Heart left ventricle (tissue), 16 donors: ENCODE results near the gene CCDC3. TPM values are rescaled to one million over a fixed set of nuclear protein-coding genes. Genes with fewer than 3 reads are reported as not detected.

ENCODE experiments used
- ATAC-seq, 4 donors: fragments of 200-7000 bp; cut with Tn5 transposase; one replicate each; pipeline ENCODE4 v1.9.1; 2020 to 2022; ENCODE audit warnings: moderate library complexity in 4 of 4, mild to moderate bottlenecking in 3 of 4, moderate number of reproducible peaks in 1 of 4
- DNase-seq, 5 donors: peaks; one replicate each; pipeline ENCODE4 v3.0.0-alpha.2; 2020
- H3K27ac ChIP-seq, 12 donors: fragments of 200-600 bp; sonication (generic) in 4 of 12; one replicate each; pipeline versions ENCODE4 v1.5.0 to v1.8.0; 2016 to 2022; ENCODE audit warnings: mild to moderate bottlenecking in 2 of 12
- H3K27me3 ChIP-seq, 9 donors: fragments of 200-600 bp; sonication (generic) in 2 of 9; one replicate each; pipeline versions ENCODE4 v1.5.1 to v1.8.0; 2016 to 2022; ENCODE audit warnings: mild to moderate bottlenecking in 3 of 9
- H3K36me3 ChIP-seq, 9 donors: fragments of 200-600 bp; sonication (generic) in 2 of 9; one replicate each; pipeline versions ENCODE4 v1.5.0 to v1.8.0; 2018 to 2022; ENCODE audit warnings: mild to moderate bottlenecking in 2 of 9
- H3K4me1 ChIP-seq, 12 donors: fragments of 200-600 bp; sonication (generic) in 4 of 12; one replicate each; pipeline versions ENCODE4 v1.5.0 to v1.8.0; 2016 to 2022; ENCODE audit warnings: mild to moderate bottlenecking in 3 of 12
- H3K4me3 ChIP-seq, 12 donors: fragments of 200-600 bp; sonication (generic) in 4 of 12; one replicate each; pipeline versions ENCODE4 v1.5.0 to v1.8.0; 2017 to 2022; ENCODE audit warnings: mild to moderate bottlenecking in 9 of 12, moderate library complexity in 4 of 12
- H3K9me3 ChIP-seq, 12 donors: fragments of 200-600 bp; sonication (generic) in 4 of 12; one replicate each; pipeline versions ENCODE4 v1.5.0 to v1.8.0; 2016 to 2022; ENCODE audit warnings: mild to moderate bottlenecking in 1 of 12
- CTCF ChIP-seq, 12 donors: fragments of 200-600 bp; sonication (generic) in 4 of 12; IDR thresholded peaks; one replicate each; pipeline versions ENCODE4 v1.5.0 to v1.8.0; 2018 to 2022; ENCODE audit warnings: antibody characterized with exemption in 12 of 12, mild to moderate bottlenecking in 5 of 12
- POLR2A ChIP-seq, 2 donors: fragments of 450-650 bp; IDR thresholded peaks; one replicate each; pipeline ENCODE4 v1.6.1; 2017; ENCODE audit warnings: antibody characterized with exemption in 2 of 2, mild to moderate bottlenecking in 2 of 2, moderate library complexity in 2 of 2
- WGBS, 4 donors: extraction: QIAGEN DNeasy Blood & Tissue Kit in 2 of 4; methylation state at CpG; one replicate each; pipeline versions ENCODE4 v1.1.5 to v1.1.7; 2013 to 2018; 5-methylcytosine and 5-hydroxymethylcytosine counted together
- intact Hi-C, 10 donors: fragments of 100-400 bp; cut with DNase I; formaldehyde crosslinking; loops; one replicate each; pipeline versions ENCODE4 v1.11.1 to v1.14.2; 2022
- polyA plus RNA-seq, 2 donors: library from polyadenylated mRNA; stranded (reverse); fragments of 200-250 nt; gene quantifications; one replicate each; pipeline ENCODE4 v1.2.3, GENCODE V29; 2013
- total RNA-seq, 9 donors: library from RNA; depleted of rRNA in 2 of 9; stranded (reverse); fragments of >200 nt in 2 of 9; fragmentation: NEBNext Ultra II Directional in 3 of 9; extraction: Animal tissue kit (Norgen Biotek cat#: 25700) in 3 of 9; gene quantifications; one replicate each; pipeline versions ENCODE4 v1.1.0 to v1.2.4, GENCODE V29; 2016 to 2023
- donor health status: ischemic (EF 13 %, LVEDD 7.1; RV severe dilation, severe dysfunction).
- donor health status: healthy with polysubstance abuse.
- donor health status: DM: no; HTN: yes; CAD: no.
- donor health status: DM: no; HTN: no; CAD: no.
- donor health status: ischemic (EF 25% LVEDD 6.9; RV normal size, moderate dysfunction).
- donor health status: ischemic (EF 25% LVEDD 5.7; RV mildly dilated, moderate dysfunction).
- donor health status: healthy.
- donor health status: DM: yes; HTN: yes; CAD: no.
- donor health status: ischemic (EF 35%, LVEDD 5.7; RV mildly dilated, moderate dysfunction).
- donor health status: nonischemic (EF 11% LVEDD 7.7; RV severe dilation, severe dysfunction).
- donor health status: DM: yes; HTN: yes; CAD: no.
- donor health status: PGD.
- donor health status: ischemic (EF 29% LVEDD 5.4; RV normal size, mild dysfunction).
- donor health status: nonischemic (EF 23%, LVEDD 6.1; RV moderate dilation, normal function).

The CCDC3 gene
- total and polyA plus RNA-seq, 11 donors, result 1.6 to 15.4 (median 5.5) TPM

- no peak overlapping the region for H3K4me3 ChIP-seq
- DNase-seq, result no peak
- 84 to 92% (median 87%) methylated on average over 3 of the region's 3 CpGs for WGBS, 4 donors
- intact Hi-C loops, result no loop called here
- H3K27ac ChIP-seq, result no peak overlapping the region
- peaks cover 0 to 8% (median 0%) of the 10 kb centered on the region in 12 donors for H3K9me3 ChIP-seq
- no peaks in the 10 kb centered on the region for H3K4me1 ChIP-seq
- H3K27me3 ChIP-seq, result peaks cover 0 to 3% (median 0%) of the 10 kb centered on the region in 9 donors
- TF ChIP-seq CTCF (IDR thresholded peaks at IDR 0.05), result no peak
- no peak for TF ChIP-seq POLR2A (IDR thresholded peaks at IDR 0.05)
- H3K36me3 ChIP-seq, result no peaks in the 10 kb centered on the region
- no peak for ATAC-seq
Measured at GRCh38 chr10:12911795-12912194, 89.7 kb downstream of the CCDC3 start.

GRCh38 chr10:12910835-12911234 is 90.7 kb downstream of the CCDC3 start:
- Histone ChIP-seq H3K4me1 (no peaks in the 10 kb centered on the region), H3K27ac (no peak overlapping the region), H3K4me3 (no peak overlapping the region), H3K9me3 (peaks cover 0 to 8% (median 0%) of the 10 kb centered on the region in 12 donors), H3K27me3 (peaks cover 0 to 3% (median 0%) of the 10 kb centered on the region in 9 donors), H3K36me3 (no peaks in the 10 kb centered on the region)
- ATAC-seq (no peak), DNase-seq (no peak)
- intact Hi-C loops, result no loop called here
- WGBS, 4 donors, result 88 to 92% (median 89%) methylated on average over 4 of the region's 4 CpGs
- no peak for TF ChIP-seq POLR2A (IDR thresholded peaks at IDR 0.05)
- TF ChIP-seq CTCF (IDR thresholded peaks at IDR 0.05), result no peak

- no peaks in the 10 kb centered on the region for H3K36me3 ChIP-seq
- peaks cover 0 to 8% (median 0%) of the 10 kb centered on the region in 12 donors for H3K9me3 ChIP-seq
- H3K27me3 ChIP-seq, result no peaks in the 10 kb centered on the region
- TF ChIP-seq POLR2A (IDR thresholded peaks at IDR 0.05) (no peak), CTCF (IDR thresholded peaks at IDR 0.05) (no peak)
- WGBS, 4 donors, result 68 to 80% (median 73%) methylated on average over 3 of the region's 3 CpGs; no CpG with 5 or more reads in 1 of the 4 donors
- ATAC-seq (peak in 1 of 4 donors; percentile 16), DNase-seq (no peak)
- no peaks in the 10 kb centered on the region for H3K4me1 ChIP-seq
- H3K4me3 ChIP-seq, result no peak overlapping the region
- intact Hi-C loops, result loop anchor here in 7 of 10 donors (10.0 kb wide), 7 partner anchors 125 to 645 kb away; no protein-coding TSS in a partner anchor
- H3K27ac ChIP-seq, result no peak overlapping the region
Measured at GRCh38 chr10:12909836-12910185, 91.7 kb downstream of the CCDC3 start.

GRCh38 chr10:12909182-12909835 is 92.2 kb downstream of the CCDC3 start:
- ATAC-seq (peak in 1 of 4 donors; percentile 28), DNase-seq (no peak)
- Histone ChIP-seq H3K4me1 (no peaks in the 10 kb centered on the region), H3K27me3 (no peaks in the 10 kb centered on the region), H3K36me3 (no peaks in the 10 kb centered on the region), H3K4me3 (no peak overlapping the region), H3K27ac (no peak overlapping the region), H3K9me3 (peaks cover 0 to 8% (median 0%) of the 10 kb centered on the region in 12 donors)
- intact Hi-C loops, result loop anchor here in 7 of 10 donors (10.0 kb wide), 7 partner anchors 125 to 645 kb away; no protein-coding TSS in a partner anchor
- TF ChIP-seq POLR2A (IDR thresholded peaks at IDR 0.05), result no peak
- TF ChIP-seq CTCF (IDR thresholded peaks at IDR 0.05), result no peak
- whole genome bisulfite sequencing, 4 donors, result 81 to 86% (median 82%) methylated on average over 7 to 9 of the region's 9 CpGs
